Stomach (tissue), 9 donors: ENCODE data around the gene CHKB. TPM values are rescaled to one million over a fixed set of nuclear protein-coding genes. Genes with fewer than 3 reads are reported as not detected.

Experiments used
- DNase-seq, 2 donors: peaks; one replicate each; pipeline versions ENCODE4 v3.0.0 to v3.0.0-alpha.2; 2013 to 2019
- H3K27ac ChIP-seq, 5 donors: fragments of 200-600 bp in 4 of 5; sonication (generic) in 4 of 5; one replicate each; pipeline ENCODE4 v1.5.1; 2013 to 2019; ENCODE audit warnings: mild to moderate bottlenecking in 1 of 5, moderate library complexity in 1 of 5
- H3K27me3 ChIP-seq, 3 donors: fragments of 200-600 bp; sonication (generic); one replicate each; pipeline ENCODE4 v1.5.1; 2017 to 2019; ENCODE audit warnings: mixed run types in 1 of 3
- H3K36me3 ChIP-seq, 4 donors: fragments of 200-600 bp; sonication (generic); 1 replicate in 3 of 4; 2 replicates in 1 of 4; pipeline ENCODE4 v1.5.1; 2016 to 2019
- H3K4me1 ChIP-seq, 4 donors: fragments of 200-600 bp; sonication (generic); one replicate each; pipeline ENCODE4 v1.5.1; 2016 to 2019
- H3K4me3 ChIP-seq, 4 donors: fragments of 200-600 bp; sonication (generic) in 3 of 4; one replicate each; pipeline ENCODE4 v1.5.1; 2016 to 2019; ENCODE audit warnings: mild to moderate bottlenecking in 1 of 4
- H3K9me3 ChIP-seq, 4 donors: fragments of 200-600 bp; sonication (generic); one replicate each; pipeline ENCODE4 v1.5.1; 2016 to 2019
- EP300 ChIP-seq: sonication (generic); formaldehyde crosslinking; IDR thresholded peaks from one replicate; pipeline ENCODE4 v1.6.1; 2017; ENCODE audit warnings: antibody characterized with exemption
- POLR2A ChIP-seq, 4 donors: fragments of 450-650 bp; IDR thresholded peaks; one replicate each; pipeline ENCODE4 v1.6.1; 2016; ENCODE audit warnings: antibody characterized with exemption in 4 of 4, control low read depth in 2 of 4, mild to moderate bottlenecking in 1 of 4, moderate library complexity in 1 of 4
- POLR2AphosphoS5 ChIP-seq, 3 donors: sonication (generic); formaldehyde crosslinking; IDR thresholded peaks; one replicate each; pipeline ENCODE4 v1.6.1; 2016; ENCODE audit warnings: antibody characterized with exemption in 3 of 3
- WGBS, 5 donors: extraction: QIAGEN DNeasy Blood & Tissue Kit in 3 of 5; methylation state at CpG; one replicate each; pipeline versions ENCODE4 v1.1.5 to v1.1.7; 2013 to 2018; 5-methylcytosine and 5-hydroxymethylcytosine counted together
- intact Hi-C: fragments of 100-400 bp; cut with DNase I; formaldehyde crosslinking; loops from one replicate; pipeline ENCODE4 v1.15.1; 2023; ENCODE audit warnings: low total_unique reads
- polyA plus RNA-seq, 3 donors: library from polyadenylated mRNA; stranded (reverse); fragments of 200-250 nt; gene quantifications; one replicate each; pipeline ENCODE4 v1.2.3, GENCODE V29; 2013
- total RNA-seq, 5 donors: library from RNA; depleted of rRNA; stranded (reverse); fragments of >200 nt; gene quantifications; one replicate each; pipeline versions ENCODE4 v1.1.0 to v1.2.3, GENCODE V29; 2014 to 2016
- TF ChIP-seq, protein P1 (sequence below), 7 experiments: fragments of 450-650 bp in 4 of 7; fragments of 200-600 bp in 3 of 7; sonication (generic) in 3 of 7; IDR thresholded peaks; one replicate each; pipeline ENCODE4 v1.5.1; 2016 to 2019; ENCODE audit warnings: antibody characterized with exemption in 7 of 7, control low read depth in 2 of 7, mild to moderate bottlenecking in 1 of 7
- donor health status: healthy with polysubstance abuse.
- donor health status: Bipolar disorder and iron deficiency.
- donor health status: healthy.

Gene CHKB
- total and polyA plus RNA-seq, 8 donors, result 31.9 to 283 (median 118) TPM

DNA sequence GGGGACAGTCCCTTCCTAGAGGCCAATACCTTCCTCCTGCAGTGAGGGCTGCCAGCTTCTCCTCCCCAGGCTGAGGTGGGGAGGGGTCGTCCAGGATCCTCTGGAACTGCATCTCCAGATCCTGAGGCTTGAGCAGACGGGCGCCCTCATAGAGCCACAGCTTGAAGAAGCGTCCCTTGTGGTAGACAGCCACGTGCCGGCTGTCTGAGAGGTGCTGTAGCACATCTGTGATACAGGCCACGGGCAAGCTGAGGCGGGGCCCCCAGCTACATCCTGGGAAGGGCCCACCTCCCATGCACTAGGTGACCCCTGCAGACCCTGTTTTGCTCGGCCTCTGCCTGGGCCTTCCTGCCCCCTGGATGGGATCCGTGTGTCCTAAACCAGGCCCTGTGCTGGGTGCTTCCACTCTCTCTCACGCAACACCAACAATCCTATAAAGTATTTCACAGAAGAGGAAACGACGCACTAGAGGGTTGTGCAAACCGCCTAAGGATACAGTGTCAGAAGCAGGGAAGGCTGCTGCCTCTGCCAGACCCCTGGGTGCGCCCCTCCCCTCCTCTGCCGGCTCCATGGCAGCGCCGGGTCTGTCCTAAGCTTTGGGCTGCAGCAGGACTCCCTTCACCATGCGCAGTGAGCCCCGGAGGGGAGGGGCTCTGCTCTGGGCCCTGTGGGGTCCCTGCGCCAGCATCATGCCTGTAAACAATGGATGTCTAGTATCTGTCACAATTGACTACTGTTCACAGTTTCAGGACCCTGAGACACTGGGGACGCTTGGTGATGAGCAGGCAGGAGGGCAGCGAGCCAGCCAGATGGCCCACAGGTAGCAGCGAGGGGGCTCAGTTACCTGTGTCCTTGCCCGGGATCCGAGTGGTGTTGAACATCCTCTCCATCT lies 8.9 kb downstream of the CHKB start:
- Histone ChIP-seq H3K27ac (no peak overlapping the region), H3K4me3 (no peak overlapping the region)

DNA sequence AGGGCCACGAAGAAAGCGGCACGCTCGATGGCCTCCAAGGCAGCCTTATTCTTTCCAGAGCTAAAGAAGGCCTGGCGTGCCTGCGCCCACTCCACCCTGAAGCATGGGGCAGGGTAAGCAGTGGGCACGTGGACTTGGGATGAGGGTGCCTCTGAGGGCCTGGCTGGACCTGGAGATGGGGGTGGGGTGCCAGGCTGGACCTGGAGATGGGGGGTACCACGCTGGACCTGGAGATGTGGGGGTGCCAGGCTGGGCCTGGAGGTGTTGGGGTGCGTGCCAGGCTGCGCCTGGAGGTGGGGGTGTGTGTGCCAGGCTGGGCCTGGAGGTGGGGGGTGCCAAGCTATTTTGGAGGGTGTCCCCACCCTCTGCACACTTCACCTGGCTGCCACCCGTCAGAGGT lies 9.7 kb downstream of the CHKB start:
- Histone ChIP-seq H3K4me3 (no peak overlapping the region), H3K27me3 (peaks cover 0 to 8% (median 1%) of the 10 kb centered on the region in 3 donors), H3K4me1 (peaks cover 6 to 40% (median 20%) of the 10 kb centered on the region in 4 donors), H3K36me3 (peaks cover 3 to 50% (median 29%) of the 10 kb centered on the region in 4 donors), H3K27ac (no peak overlapping the region), H3K9me3 (no peaks in the 10 kb centered on the region)
- WGBS, 5 donors, result 85 to 95% (median 92%) methylated on average over 7 to 11 of the region's 11 CpGs
- no peak for DNase-seq
- TF ChIP-seq POLR2AphosphoS5 (IDR thresholded peaks at IDR 0.05) (no peak), POLR2A (IDR thresholded peaks at IDR 0.05) (no peak), EP300 (no peak)
- TF ChIP-seq, protein P1, sequence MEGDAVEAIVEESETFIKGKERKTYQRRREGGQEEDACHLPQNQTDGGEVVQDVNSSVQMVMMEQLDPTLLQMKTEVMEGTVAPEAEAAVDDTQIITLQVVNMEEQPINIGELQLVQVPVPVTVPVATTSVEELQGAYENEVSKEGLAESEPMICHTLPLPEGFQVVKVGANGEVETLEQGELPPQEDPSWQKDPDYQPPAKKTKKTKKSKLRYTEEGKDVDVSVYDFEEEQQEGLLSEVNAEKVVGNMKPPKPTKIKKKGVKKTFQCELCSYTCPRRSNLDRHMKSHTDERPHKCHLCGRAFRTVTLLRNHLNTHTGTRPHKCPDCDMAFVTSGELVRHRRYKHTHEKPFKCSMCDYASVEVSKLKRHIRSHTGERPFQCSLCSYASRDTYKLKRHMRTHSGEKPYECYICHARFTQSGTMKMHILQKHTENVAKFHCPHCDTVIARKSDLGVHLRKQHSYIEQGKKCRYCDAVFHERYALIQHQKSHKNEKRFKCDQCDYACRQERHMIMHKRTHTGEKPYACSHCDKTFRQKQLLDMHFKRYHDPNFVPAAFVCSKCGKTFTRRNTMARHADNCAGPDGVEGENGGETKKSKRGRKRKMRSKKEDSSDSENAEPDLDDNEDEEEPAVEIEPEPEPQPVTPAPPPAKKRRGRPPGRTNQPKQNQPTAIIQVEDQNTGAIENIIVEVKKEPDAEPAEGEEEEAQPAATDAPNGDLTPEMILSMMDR (IDR thresholded peaks at IDR 0.05), result no peak
- intact Hi-C loops, result no loop called here

More for the DNA sequence above, 8.9 kb downstream of the CHKB start:
- 86 to 92% (median 91%) methylated on average over 22 to 26 of the region's 26 CpGs for WGBS, 5 donors
- peaks cover 3 to 54% (median 29%) of the 10 kb centered on the region in 4 donors for H3K36me3 ChIP-seq
- peaks cover 14 to 40% (median 26%) of the 10 kb centered on the region in 4 donors for H3K4me1 ChIP-seq
- H3K27me3 ChIP-seq, result peaks cover 0 to 15% (median 5%) of the 10 kb centered on the region in 3 donors
- TF ChIP-seq POLR2A (IDR thresholded peaks at IDR 0.05) (no peak), EP300 (no peak), POLR2AphosphoS5 (IDR thresholded peaks at IDR 0.05) (no peak)
- TF ChIP-seq, protein P1 (IDR thresholded peaks at IDR 0.05), result no peak
- no peaks in the 10 kb centered on the region for H3K9me3 ChIP-seq
- intact Hi-C loops, result no loop called here
- DNase-seq, result no peak

DNA sequence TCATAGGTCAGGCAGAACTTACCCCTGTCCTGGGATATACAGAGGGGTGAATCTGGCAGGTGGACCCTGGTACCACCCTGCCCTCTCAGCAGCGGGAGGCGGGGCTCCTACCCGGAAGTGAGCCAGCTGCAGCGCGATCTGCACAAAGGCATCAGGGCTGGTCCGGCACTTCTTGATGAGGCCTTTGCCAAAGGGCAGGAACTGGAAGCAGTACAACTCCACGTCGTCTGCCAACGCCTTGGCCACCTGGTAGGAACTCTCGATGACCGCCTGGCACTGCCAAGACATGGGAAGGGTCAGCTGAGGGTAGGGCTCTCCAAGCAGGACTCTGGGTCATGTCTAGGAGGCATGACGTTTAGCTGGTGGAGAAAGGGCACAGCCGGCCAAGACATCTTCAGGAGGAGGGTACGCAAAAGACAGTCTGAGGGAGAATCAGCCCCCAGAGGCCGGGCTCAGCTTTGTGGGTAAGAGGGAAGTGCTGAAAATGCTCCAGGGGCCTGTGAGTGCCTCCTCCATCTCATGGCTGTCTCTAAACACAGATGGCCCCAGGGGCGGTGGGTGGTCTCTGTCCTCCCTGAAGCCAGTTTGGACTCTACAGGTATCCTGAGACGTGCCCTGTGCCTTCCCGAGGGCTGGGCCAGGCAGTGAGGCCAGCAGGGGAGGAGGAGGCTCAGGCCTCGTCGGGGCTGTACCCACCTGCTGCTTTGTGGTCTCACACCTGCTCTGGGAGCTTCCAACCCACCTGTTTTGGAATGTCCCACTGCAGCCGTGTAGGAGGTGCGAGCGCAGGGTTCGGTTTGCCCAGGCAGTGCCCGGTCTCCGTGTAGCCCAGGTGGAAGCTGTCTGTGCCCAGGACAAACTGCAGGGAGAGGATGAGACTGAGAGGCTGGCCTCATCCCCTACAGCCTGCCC lies 11.1 kb downstream of the CHKB start:
- peak in 1 of 2 donors; percentile 89 for DNase-seq
- TF ChIP-seq, protein P1 (IDR thresholded peaks at IDR 0.05), result no peak
- TF ChIP-seq POLR2A (IDR thresholded peaks at IDR 0.05) (no peak), EP300 (no peak), POLR2AphosphoS5 (IDR thresholded peaks at IDR 0.05) (no peak)
- peak overlapping the region; percentile 25 to 78 (median 70) for H3K27ac ChIP-seq
- H3K4me1 ChIP-seq, result peaks cover 5 to 39% (median 15%) of the 10 kb centered on the region in 4 donors
- no peak overlapping the region for H3K4me3 ChIP-seq
- H3K27me3 ChIP-seq, result no peaks in the 10 kb centered on the region
- 62 to 74% (median 68%) methylated on average over 20 to 26 of the region's 26 CpGs for WGBS, 5 donors
- intact Hi-C loops, result no loop called here
- H3K36me3 ChIP-seq, result peaks cover 3 to 50% (median 29%) of the 10 kb centered on the region in 4 donors
- H3K9me3 ChIP-seq, result no peaks in the 10 kb centered on the region

DNA sequence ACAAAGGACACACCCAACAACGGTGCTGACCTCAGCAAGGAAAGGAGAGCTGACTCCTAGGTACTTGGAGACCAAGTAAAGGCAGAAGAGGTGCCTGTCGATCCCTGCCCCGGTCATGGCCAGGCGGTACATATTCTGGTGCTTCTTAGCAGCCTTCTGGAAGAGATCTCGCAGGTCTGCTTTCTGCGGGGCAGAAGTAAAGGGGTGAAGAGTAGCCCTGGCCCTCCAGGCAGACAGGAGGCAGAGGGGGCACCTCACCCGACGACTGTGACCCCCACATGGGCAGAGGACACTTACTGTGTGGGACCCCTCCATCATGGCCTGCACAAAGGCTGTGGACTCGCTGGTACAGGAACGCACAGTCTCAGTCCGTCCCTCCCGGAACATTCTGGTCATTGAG lies 11.8 kb downstream of the CHKB start:
- DNase-seq, result no peak

More for the DNA sequence above, 11.8 kb downstream of the CHKB start:
- 90 to 94% (median 92%) methylated on average over 12 of the region's 12 CpGs for WGBS, 5 donors
- H3K4me1 ChIP-seq, result peaks cover 5 to 39% (median 15%) of the 10 kb centered on the region in 4 donors
- H3K36me3 ChIP-seq, result peaks cover 3 to 50% (median 29%) of the 10 kb centered on the region in 4 donors
- H3K4me3 ChIP-seq, result no peak overlapping the region
- intact Hi-C loops, result no loop called here
- no peaks in the 10 kb centered on the region for H3K27me3 ChIP-seq
- H3K27ac ChIP-seq, result peak overlapping the region; percentile 66 to 79 (median 76)
- TF ChIP-seq POLR2AphosphoS5 (IDR thresholded peaks at IDR 0.05) (no peak), POLR2A (IDR thresholded peaks at IDR 0.05) (no peak), EP300 (no peak)
- TF ChIP-seq, protein P1 (IDR thresholded peaks at IDR 0.05), result no peak
- no peaks in the 10 kb centered on the region for H3K9me3 ChIP-seq
